GM12878 (cell line): Measurements from ENCODE around the gene ZNF202.

Experiments used
- EP300 ChIP-seq, 2 experiments: fragments of 150-350 bp in 1 of 2; IDR thresholded peaks; 2 replicates each; pipeline ENCODE4 v1.6.1; 2011 to 2012; ENCODE audit warnings: low read depth in 2 of 2, low read length in 2 of 2, borderline replicate concordance in 1 of 2, improper control_type of control experiment in 1 of 2, inconsistent platforms in 1 of 2; ENCODE audit not compliant: control insufficient read depth in 1 of 2
- FOS ChIP-seq: IDR thresholded peaks from 3 replicates; pipeline ENCODE4 v1.6.1; 2011; ENCODE audit warnings: borderline replicate concordance; ENCODE audit not compliant: insufficient read length; ENCODE audit errors: extremely low read depth
- FOXK2 ChIP-seq: fragments of 450-650 bp; IDR thresholded peaks from 2 replicates; pipeline ENCODE4 v1.6.1; 2017; ENCODE audit warnings: mild to moderate bottlenecking, moderate library complexity
- GABPA ChIP-seq: IDR thresholded peaks from 2 replicates; pipeline ENCODE4 v1.6.1; 2014; ENCODE audit warnings: antibody characterized with exemption, low read depth, mild to moderate bottlenecking, inconsistent platforms
- KAT2A ChIP-seq: conservative IDR thresholded peaks from 2 replicates; pipeline ENCODE4 v1.6.1; 2011; ENCODE audit warnings: low read depth, low read length; ENCODE audit not compliant: control insufficient read depth
- NRF1 ChIP-seq: conservative IDR thresholded peaks from 2 replicates; pipeline ENCODE4 v1.6.1; 2011; ENCODE audit warnings: mild to moderate bottlenecking, low read depth, low read length, improper control_type of control experiment
- POLR2A ChIP-seq: IDR thresholded peaks from 2 replicates; pipeline ENCODE4 v1.6.1; 2011; ENCODE audit warnings: low read depth, mild to moderate bottlenecking, low read length
- POLR2AphosphoS2 ChIP-seq: IDR thresholded peaks from 2 replicates; pipeline ENCODE4 v1.6.1; 2011; ENCODE audit warnings: low read depth, mild to moderate bottlenecking, low read length, improper control_type of control experiment, moderate library complexity
- ZNF274 ChIP-seq: IDR thresholded peaks from one replicate; pipeline ENCODE4 v1.8.0; 2011; ENCODE audit not compliant: insufficient read length, insufficient read depth
- ZNF622 ChIP-seq: fragments of 450-650 bp; IDR thresholded peaks from 2 replicates; pipeline ENCODE4 v1.6.1; 2017; ENCODE audit warnings: mild to moderate bottlenecking, inconsistent platforms
- TF ChIP-seq, protein P1 (sequence below): fragments of 450-650 bp; IDR thresholded peaks from 2 replicates; pipeline ENCODE4 v1.6.1; 2018; ENCODE audit warnings: mild to moderate bottlenecking, low read depth, moderate library complexity; ENCODE audit not compliant: partially characterized antibody
- TF ChIP-seq, protein P2 (sequence below): IDR thresholded peaks from 2 replicates; pipeline ENCODE4 v1.6.1; 2011; ENCODE audit warnings: borderline replicate concordance, low read depth, mild to moderate bottlenecking, moderate library complexity, mixed read lengths, low read length; ENCODE audit not compliant: insufficient read depth; ENCODE audit errors: extremely low read length
- TF ChIP-seq, protein P3 (sequence below), 3 experiments: IDR thresholded peaks in 2 of 3; conservative IDR thresholded peaks in 1 of 3; 2 replicates each; pipeline ENCODE4 v1.5.1; 2011; ENCODE audit warnings: low read depth in 3 of 3, low read length in 3 of 3, mild to moderate bottlenecking in 3 of 3, control low read depth in 2 of 3, moderate library complexity in 2 of 3, inconsistent platforms in 1 of 3, mixed read lengths in 1 of 3; ENCODE audit not compliant: control insufficient read depth in 2 of 3, insufficient read depth in 1 of 3; ENCODE audit errors: extremely low read depth in 1 of 3

DNA sequence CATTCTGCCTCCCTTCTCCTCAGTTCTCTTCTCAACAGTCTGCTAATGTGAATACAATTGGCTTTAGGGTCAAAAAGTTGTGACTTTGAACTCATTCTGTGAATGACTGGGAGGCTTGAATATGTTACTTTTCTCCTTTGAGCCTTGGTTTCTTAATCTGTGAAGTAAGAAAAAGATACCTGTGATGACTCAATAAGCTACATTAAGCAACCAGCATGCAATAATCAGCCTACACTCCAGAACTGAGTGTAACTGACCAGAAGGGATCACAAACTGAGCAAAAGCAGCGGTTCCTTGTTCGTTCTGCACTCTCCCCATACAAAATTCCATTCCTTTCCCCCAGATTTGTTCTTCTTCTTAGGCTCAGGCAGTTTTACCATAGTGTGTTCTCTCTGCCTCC, 23.4 kb downstream of the ZNF202 start:
- no peak for TF ChIP-seq POLR2AphosphoS2
- no peak for TF ChIP-seq FOXK2
- no peak for TF ChIP-seq ZNF274
- no peak for TF ChIP-seq EP300 (IDR thresholded peaks at IDR 0.05; ENCODE audit: borderline replicate concordance in 1 of 2, control insufficient read depth in 1 of 2, low read depth in 2 of 2, low read length in 2 of 2)
- no peak for TF ChIP-seq FOS
- no peak for TF ChIP-seq ZNF622
- TF ChIP-seq NRF1: no peak
- TF ChIP-seq POLR2A: no peak
- TF ChIP-seq, protein P1, sequence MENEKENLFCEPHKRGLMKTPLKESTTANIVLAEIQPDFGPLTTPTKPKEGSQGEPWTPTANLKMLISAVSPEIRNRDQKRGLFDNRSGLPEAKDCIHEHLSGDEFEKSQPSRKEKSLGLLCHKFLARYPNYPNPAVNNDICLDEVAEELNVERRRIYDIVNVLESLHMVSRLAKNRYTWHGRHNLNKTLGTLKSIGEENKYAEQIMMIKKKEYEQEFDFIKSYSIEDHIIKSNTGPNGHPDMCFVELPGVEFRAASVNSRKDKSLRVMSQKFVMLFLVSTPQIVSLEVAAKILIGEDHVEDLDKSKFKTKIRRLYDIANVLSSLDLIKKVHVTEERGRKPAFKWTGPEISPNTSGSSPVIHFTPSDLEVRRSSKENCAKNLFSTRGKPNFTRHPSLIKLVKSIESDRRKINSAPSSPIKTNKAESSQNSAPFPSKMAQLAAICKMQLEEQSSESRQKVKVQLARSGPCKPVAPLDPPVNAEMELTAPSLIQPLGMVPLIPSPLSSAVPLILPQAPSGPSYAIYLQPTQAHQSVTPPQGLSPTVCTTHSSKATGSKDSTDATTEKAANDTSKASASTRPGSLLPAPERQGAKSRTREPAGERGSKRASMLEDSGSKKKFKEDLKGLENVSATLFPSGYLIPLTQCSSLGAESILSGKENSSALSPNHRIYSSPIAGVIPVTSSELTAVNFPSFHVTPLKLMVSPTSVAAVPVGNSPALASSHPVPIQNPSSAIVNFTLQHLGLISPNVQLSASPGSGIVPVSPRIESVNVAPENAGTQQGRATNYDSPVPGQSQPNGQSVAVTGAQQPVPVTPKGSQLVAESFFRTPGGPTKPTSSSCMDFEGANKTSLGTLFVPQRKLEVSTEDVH: no peak
- TF ChIP-seq KAT2A: no peak
- TF ChIP-seq GABPA: no peak
- TF ChIP-seq, protein P2, sequence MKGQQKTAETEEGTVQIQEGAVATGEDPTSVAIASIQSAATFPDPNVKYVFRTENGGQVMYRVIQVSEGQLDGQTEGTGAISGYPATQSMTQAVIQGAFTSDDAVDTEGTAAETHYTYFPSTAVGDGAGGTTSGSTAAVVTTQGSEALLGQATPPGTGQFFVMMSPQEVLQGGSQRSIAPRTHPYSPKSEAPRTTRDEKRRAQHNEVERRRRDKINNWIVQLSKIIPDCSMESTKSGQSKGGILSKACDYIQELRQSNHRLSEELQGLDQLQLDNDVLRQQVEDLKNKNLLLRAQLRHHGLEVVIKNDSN: no peak
- TF ChIP-seq, protein P3, sequence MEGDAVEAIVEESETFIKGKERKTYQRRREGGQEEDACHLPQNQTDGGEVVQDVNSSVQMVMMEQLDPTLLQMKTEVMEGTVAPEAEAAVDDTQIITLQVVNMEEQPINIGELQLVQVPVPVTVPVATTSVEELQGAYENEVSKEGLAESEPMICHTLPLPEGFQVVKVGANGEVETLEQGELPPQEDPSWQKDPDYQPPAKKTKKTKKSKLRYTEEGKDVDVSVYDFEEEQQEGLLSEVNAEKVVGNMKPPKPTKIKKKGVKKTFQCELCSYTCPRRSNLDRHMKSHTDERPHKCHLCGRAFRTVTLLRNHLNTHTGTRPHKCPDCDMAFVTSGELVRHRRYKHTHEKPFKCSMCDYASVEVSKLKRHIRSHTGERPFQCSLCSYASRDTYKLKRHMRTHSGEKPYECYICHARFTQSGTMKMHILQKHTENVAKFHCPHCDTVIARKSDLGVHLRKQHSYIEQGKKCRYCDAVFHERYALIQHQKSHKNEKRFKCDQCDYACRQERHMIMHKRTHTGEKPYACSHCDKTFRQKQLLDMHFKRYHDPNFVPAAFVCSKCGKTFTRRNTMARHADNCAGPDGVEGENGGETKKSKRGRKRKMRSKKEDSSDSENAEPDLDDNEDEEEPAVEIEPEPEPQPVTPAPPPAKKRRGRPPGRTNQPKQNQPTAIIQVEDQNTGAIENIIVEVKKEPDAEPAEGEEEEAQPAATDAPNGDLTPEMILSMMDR (IDR thresholded peaks at IDR 0.05 in 2 of 3, conservative IDR thresholded peaks at IDR 0.05 in 1 of 3; ENCODE audit: control insufficient read depth in 2 of 3, extremely low read depth in 1 of 3, insufficient read depth in 1 of 3, low read depth in 3 of 3, low read length in 3 of 3): no peak
